HCT116 (cell line): ENCODE data around the gene TNS2.

Experiments used
- CTCF ChIP-seq, 3 experiments: fragments of 200-600 bp in 1 of 3; sonication (generic) in 1 of 3; IDR thresholded peaks in 2 of 3; conservative IDR thresholded peaks in 1 of 3; 2 replicates each; pipeline ENCODE4 v1.5.1; 2012 to 2017; ENCODE audit warnings: low read depth in 2 of 3, low read length in 2 of 3, antibody characterized with exemption in 1 of 3, borderline replicate concordance in 1 of 3, control low read depth in 1 of 3, mild to moderate bottlenecking in 1 of 3, mixed read lengths in 1 of 3, mixed run types in 1 of 3, moderate library complexity in 1 of 3; ENCODE audit not compliant: insufficient read depth in 1 of 3
- POLR2A ChIP-seq: IDR thresholded peaks from 2 replicates; pipeline ENCODE4 v1.7.0; 2011; ENCODE audit warnings: borderline replicate concordance; ENCODE audit not compliant: insufficient read depth, insufficient read length; ENCODE audit errors: extremely low read depth
- RAD21 ChIP-seq: IDR thresholded peaks from 2 replicates; pipeline ENCODE4 v1.6.1; 2012; ENCODE audit warnings: low read depth, mild to moderate bottlenecking
- ZBTB33 ChIP-seq: IDR thresholded peaks from 2 replicates; pipeline ENCODE4 v1.6.1; 2011; ENCODE audit warnings: mild to moderate bottlenecking, low read length, moderate library complexity; ENCODE audit not compliant: insufficient replicate concordance; ENCODE audit errors: extremely low read depth
- ZNF274 ChIP-seq: fragments of 200-500 bp; sonication (Bioruptor generic); IDR thresholded peaks from 2 replicates; pipeline ENCODE4 v1.6.1; 2014; ENCODE audit warnings: mild to moderate bottlenecking, low read depth, low read length, inconsistent platforms

- TF ChIP-seq CTCF (IDR thresholded peaks at IDR 0.05 in 2 of 3, conservative IDR thresholded peaks at IDR 0.05 in 1 of 3; ENCODE audit: borderline replicate concordance in 1 of 3, insufficient read depth in 1 of 3, low read depth in 2 of 3, low read length in 2 of 3) (no peak), ZNF274 (no peak), ZBTB33 (no peak), RAD21 (no peak), POLR2A (no peak)
Measured at GRCh38 chr12:53105256-53105655, 55.4 kb downstream of the TNS2 start.
